Panc1 (cell line): ENCODE results near the gene COL4A4.

Experiments used
- POLR2AphosphoS5 ChIP-seq: IDR thresholded peaks from 2 replicates; pipeline ENCODE4 v1.6.1; 2012; ENCODE audit warnings: mild to moderate bottlenecking, low read depth, low read length, moderate library complexity
- TCF7L2 ChIP-seq: IDR thresholded peaks from 2 replicates; pipeline ENCODE4 v1.6.1; 2011; ENCODE audit warnings: mild to moderate bottlenecking, low read depth, low read length, inconsistent platforms

DNA sequence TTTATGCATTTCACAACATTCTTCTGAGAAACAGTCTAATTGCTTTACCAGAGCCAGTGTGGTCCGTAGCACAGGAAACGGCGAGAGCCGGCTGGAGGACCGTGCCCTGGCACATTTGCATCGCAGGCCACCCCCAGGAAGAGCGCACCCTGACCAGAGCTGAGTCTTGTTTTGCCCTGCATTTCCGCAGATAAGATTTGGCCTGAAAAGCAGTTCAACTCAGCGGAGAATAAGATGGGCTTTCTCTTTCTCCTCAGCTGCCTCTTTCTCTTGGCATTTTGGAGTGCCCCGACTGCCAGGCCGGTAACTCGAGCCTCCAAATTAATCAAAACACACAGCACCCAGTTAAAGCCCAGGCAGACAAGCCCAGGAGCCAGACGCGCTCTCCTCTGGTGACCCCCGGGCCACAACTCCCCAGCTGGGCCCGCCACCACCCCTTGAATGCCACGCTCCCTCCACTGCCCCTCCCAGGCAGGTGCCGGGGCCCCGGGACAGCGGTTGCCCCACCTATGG is 464 bp downstream of the COL4A4 start:
- TF ChIP-seq TCF7L2, result no peak
- no peak for TF ChIP-seq POLR2AphosphoS5
